ENCODE measurements around the gene UBE2J2. TPM values are rescaled to one million over a fixed set of nuclear protein-coding genes. Genes with fewer than 3 reads are reported as not detected.
A peak's percentile ranks its signal among the peaks of the same experiment; 100 is the strongest.

The UBE2J2 gene
- total RNA-seq, 2 experiments from 2014 or later = 62.4 to 63.5 TPM

DNA sequence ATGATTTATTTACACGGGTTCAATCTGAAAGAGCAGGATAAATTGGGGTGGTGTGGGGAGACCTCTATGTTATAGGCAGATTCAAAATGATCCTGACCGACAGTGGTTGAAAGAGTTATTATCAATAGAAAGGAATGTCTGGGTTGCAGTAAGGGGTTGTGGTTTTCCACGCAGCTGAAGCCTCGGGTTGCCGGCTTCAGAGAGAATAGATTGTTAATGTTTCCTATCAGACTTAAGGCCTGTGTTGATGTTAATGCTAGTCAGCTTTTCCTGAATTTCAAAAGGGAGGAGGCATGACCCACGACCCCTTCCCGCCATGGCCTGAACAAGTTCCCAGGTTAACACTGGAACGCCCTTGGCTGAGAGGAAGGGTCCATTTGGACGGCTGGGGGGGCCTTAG, 2.2 kb upstream of the UBE2J2 start:
- peak overlapping the region; percentile 20 for H3K4me3 Mint-ChIP-seq
- peaks cover 17% of the 10 kb centered on the region for H3K36me3 Mint-ChIP-seq (ENCODE audit: low read depth)
- no peaks in the 10 kb centered on the region for H3K9me3 Mint-ChIP-seq
- ChIA-PET CTCF (interaction anchor here (1.1 kb wide), 1 partner anchor 45 kb away, joined by 3 read pairs; no protein-coding TSS in a partner anchor), POLR2A (no interaction called here)
- H3K27ac Mint-ChIP-seq = no peak overlapping the region
- peaks cover 27% of the 10 kb centered on the region for H3K4me1 Mint-ChIP-seq
- no peak for DNase-seq
- no peaks in the 10 kb centered on the region for H3K27me3 Mint-ChIP-seq

DNA sequence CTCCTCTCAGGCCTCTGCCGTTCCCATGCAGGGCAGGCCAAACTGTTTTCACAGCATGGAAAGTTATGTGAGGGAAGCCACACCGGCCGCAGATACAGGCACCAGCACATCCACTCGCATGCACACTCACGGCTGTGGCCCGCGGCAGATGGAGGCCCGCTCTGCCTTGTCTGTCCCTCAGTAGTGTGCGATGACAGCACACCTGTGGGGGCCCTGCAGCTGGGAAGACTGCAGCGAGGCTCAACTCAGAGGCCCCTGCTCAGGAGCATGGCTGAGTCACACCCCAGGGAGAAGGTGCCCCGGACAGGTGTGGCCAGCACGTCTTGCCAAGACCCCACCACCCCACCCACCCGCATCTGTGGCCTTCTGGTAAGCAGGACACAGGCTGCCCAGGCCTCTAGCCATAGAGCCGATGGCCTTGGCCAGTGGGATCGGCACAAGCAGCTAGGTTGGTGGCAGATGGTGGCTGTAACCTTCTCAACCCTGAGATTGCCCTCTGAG, 1.3 kb upstream of the UBE2J2 start:
- no peak overlapping the region for H3K27ac Mint-ChIP-seq
- peaks cover 26% of the 10 kb centered on the region for H3K36me3 Mint-ChIP-seq (ENCODE audit: low read depth)
- no peak for DNase-seq
- no peaks in the 10 kb centered on the region for H3K27me3 Mint-ChIP-seq
- H3K9me3 Mint-ChIP-seq = no peaks in the 10 kb centered on the region
- H3K4me3 Mint-ChIP-seq = peak overlapping the region; percentile 63
- CTCF ChIA-PET = interaction anchor here (1.1 kb wide), 1 partner anchor 44 kb away, joined by 3 read pairs; no protein-coding TSS in a partner anchor
- peaks cover 36% of the 10 kb centered on the region for H3K4me1 Mint-ChIP-seq
- POLR2A ChIA-PET = interaction anchor here (1.2 kb wide), 1 partner anchor 113 kb away, joined by 3 read pairs; no protein-coding TSS in a partner anchor

DNA sequence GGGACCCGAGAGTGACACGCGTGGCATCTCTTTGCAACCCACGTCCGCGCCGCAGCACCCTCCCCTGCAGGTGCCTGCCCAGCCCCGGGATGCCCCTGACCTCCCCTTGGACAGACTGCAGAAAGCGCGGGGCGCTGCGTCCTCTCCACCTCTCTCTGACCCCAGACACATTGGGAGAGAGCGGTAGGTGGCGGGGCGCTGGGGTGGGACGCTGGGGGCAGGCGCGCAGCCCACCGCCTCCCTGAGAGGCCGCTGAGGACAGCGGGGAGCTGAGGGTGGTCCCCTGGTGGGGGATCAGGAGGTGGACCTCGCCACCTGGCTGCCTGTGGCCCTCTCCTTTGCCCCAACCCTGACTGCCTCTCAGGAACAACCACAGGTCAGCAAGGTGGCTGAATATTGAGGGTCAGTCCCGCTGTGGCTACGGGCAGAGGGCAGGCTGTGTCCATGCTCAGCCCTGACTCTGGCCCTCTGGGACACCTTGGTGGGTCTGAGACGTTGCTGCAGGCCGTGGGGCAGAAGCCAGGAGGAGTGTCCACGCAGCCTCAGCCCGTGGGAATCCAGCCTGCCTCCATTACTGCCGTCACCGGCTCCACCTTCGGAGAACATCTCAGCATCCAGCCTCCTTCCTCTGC, 761 bp upstream of the UBE2J2 start:
- Mint-ChIP-seq H3K9me3 (no peaks in the 10 kb centered on the region), H3K27me3 (no peaks in the 10 kb centered on the region), H3K27ac (peak overlapping the region; percentile 31), H3K36me3 (ENCODE audit: low read depth) (peaks cover 26% of the 10 kb centered on the region), H3K4me3 (peak overlapping the region; percentile 63), H3K4me1 (peaks cover 39% of the 10 kb centered on the region)
- CTCF ChIA-PET = interaction anchor here (1.4 to 1.5 kb wide), 3 partner anchors 18 to 152 kb away, joined by 4 to 8 read pairs (median 6); no protein-coding TSS in a partner anchor
- DNase-seq = no peak
- POLR2A ChIA-PET = interaction anchor here (0.9 to 1.8 kb wide), 6 partner anchors 8 to 113 kb away, joined by 3 to 16 read pairs (median 4); partner anchors contain the start of genes B3GALT6, SDF4 and TNFRSF4

DNA sequence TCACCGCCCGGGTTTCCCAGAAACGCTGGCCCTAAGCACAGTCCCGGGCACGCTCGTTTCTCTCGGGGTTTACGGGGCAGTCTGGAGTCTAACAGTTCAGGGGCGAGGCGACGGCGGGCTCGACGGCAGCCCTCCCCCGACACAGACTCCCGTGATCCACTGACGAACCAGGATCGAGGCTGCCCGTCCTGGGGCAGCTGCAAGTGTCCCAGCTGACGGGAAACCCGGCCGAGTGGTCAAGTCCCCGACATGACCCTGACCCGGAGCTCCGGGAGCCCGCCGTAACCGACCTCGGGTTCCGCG, 494 bp downstream of the UBE2J2 start:
- Mint-ChIP-seq H3K4me1 (peaks cover 39% of the 10 kb centered on the region), H3K36me3 (ENCODE audit: low read depth) (peaks cover 32% of the 10 kb centered on the region), H3K27me3 (no peaks in the 10 kb centered on the region), H3K27ac (peak overlapping the region; percentile 82), H3K4me3 (peak overlapping the region; percentile 87), H3K9me3 (no peaks in the 10 kb centered on the region)
- DNase-seq = no peak
- CTCF ChIA-PET = interaction anchor here (1.4 to 1.5 kb wide), 3 partner anchors 19 to 151 kb away, joined by 4 to 8 read pairs (median 6); no protein-coding TSS in a partner anchor
- POLR2A ChIA-PET = interaction anchor here (0.6 to 1.8 kb wide), 6 partner anchors 9 to 125 kb away, joined by 3 to 16 read pairs (median 4); partner anchors contain the start of genes B3GALT6, SDF4 and TNFRSF4

DNA sequence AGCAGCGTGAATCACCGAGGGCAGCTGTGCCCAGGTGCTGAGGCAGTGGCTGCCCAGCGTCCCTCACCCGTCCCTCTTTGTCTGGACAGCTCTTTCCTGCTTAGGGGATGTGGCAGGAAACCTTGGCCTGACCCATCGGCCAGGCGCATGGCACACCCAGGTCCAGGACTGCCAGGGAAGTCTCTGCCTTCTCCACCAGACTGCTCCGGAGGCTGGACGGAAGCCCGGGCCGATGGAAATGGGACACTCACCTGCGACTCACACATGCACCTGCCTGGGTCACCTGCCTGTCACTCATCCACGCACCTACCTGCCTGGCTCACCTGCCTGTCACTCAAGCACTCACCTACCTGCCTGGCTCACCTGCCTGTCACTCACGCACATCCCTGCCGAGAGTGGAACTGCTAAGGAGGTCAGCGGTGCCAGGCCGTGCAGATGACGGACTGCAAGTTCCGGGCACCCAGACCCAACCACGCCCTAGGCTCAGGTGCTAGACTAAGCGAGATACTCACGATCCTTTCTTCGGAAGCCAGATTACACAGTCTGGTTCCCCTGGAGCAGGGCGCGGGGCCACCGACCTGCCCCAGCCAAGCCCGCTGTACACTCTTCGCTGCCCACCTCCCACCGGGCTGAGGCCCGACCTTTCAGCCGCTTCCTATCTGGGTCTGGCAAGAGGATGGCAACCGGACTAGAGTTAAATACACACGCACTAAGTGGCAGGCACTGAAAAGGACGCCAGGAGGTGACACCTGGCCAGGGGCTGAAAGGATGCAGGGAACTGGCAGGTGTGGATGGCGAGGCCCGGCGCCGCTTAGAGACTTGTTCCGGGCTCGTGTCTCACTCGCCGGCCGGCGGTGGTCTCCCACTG, 1.1 kb downstream of the UBE2J2 start:
- Mint-ChIP-seq H3K27me3 (no peaks in the 10 kb centered on the region), H3K4me3 (peak overlapping the region; percentile 87), H3K9me3 (no peaks in the 10 kb centered on the region), H3K36me3 (ENCODE audit: low read depth) (peaks cover 35% of the 10 kb centered on the region), H3K4me1 (peaks cover 39% of the 10 kb centered on the region), H3K27ac (peak overlapping the region; percentile 82)
- CTCF ChIA-PET = interaction anchor here (0.9 to 1.4 kb wide), 2 partner anchors 41 to 213 kb away, joined by 3 to 4 read pairs; no protein-coding TSS in a partner anchor
- peak; percentile 26 for DNase-seq
- POLR2A ChIA-PET = interaction anchor here (0.6 to 2.0 kb wide), 5 partner anchors 8 to 124 kb away, joined by 3 to 16 read pairs (median 4); partner anchors contain the start of genes AURKAIP1, B3GALT6 and SDF4

DNA sequence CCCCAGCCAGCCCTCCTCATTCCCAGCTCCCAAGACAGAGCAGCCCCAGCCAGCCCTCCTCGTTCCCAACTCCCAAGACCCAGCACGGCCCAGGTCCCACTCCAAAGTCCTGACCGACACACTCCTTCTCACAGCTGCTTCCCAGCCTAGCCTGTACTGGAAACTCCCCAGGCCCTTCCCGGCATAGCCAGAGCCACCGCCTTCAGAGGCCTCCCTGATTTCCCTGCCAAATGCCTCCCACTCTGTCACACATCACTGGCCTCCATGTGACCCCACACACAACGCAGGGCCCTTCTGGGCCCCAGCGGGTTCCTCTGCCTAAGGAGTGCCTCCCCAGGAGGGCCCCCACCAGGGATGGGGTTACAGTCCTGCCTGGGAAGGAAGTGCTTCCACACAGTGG, 2.8 kb downstream of the UBE2J2 start:
- Mint-ChIP-seq H3K27me3 (no peaks in the 10 kb centered on the region), H3K4me1 (peaks cover 39% of the 10 kb centered on the region), H3K9me3 (no peaks in the 10 kb centered on the region), H3K36me3 (ENCODE audit: low read depth) (peaks cover 44% of the 10 kb centered on the region), H3K27ac (peak overlapping the region; percentile 43), H3K4me3 (peak overlapping the region; percentile 60)
- ChIA-PET POLR2A (interaction anchor here (1.2 to 2.0 kb wide), 2 partner anchors 40 to 104 kb away, joined by 4 to 5 read pairs; partner anchors contain the start of gene AURKAIP1), CTCF (interaction anchor here (1.3 to 1.4 kb wide), 2 partner anchors 19 to 149 kb away, joined by 3 to 4 read pairs; no protein-coding TSS in a partner anchor)
- no peak for DNase-seq

DNA sequence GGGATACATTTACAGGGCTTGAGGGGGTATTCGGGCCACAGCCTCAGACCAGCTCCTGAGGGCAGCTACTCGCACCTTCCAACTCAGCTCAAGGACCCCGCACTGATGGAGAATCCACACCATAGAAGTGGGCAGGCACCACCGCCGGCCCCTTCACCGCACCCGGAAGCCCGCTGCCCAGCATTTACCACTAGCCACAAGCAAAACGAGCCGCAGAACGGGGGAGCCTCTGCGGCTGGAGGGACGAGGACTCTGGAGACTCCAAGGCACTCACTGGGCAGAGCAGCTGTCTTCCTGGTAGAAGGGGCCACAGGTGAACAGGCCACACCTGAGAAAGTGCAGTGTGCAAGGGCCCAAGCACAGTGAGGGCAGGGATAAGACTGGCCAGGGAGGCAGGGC, 5.4 kb downstream of the UBE2J2 start:
- CTCF ChIA-PET = no interaction called here
- DNase-seq = no peak
- Mint-ChIP-seq H3K36me3 (ENCODE audit: low read depth) (peaks cover 51% of the 10 kb centered on the region), H3K4me1 (peaks cover 35% of the 10 kb centered on the region), H3K27ac (no peak overlapping the region), H3K9me3 (no peaks in the 10 kb centered on the region), H3K27me3 (no peaks in the 10 kb centered on the region), H3K4me3 (no peak overlapping the region)
- POLR2A ChIA-PET = no interaction called here

DNA sequence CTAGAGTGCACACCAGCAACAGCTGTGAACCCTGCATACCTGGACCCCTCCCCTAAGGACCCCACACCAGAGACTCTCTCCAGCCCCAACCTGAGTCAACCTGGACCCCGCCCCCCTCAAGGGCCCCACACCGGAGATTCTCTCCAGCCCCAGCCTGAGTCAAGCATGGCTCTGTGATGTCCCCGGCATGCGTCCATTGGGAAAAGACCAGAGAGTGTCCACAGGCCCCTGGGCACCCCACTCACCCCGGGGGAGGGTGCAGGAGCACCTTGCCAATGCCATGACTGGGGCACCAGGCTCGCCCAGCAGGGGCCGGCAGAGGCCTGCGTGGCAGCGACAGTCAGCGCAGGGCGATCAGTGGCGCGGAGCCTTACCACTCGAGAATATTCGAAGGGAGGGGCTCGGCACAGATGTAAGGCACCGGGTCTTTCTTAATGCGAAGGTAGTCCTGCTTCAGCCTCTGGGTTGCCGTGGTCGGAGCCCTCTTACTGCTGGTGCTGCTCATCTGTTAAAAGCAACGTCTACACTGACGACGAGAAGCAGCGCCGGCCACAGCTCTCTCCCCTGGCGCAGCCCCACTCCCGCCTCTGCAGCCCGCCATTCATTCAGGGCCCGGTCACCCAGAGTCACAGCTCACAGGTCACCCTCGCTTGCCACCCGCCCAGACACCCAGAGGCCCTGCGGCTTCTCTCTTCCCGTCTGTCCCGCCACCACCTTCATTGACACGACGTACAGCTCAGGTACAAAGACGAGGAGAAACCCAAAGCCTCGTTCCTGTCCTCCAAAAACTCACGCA, 6.0 kb downstream of the UBE2J2 start:
- DNase-seq = no peak
- Mint-ChIP-seq H3K36me3 (ENCODE audit: low read depth) (peaks cover 52% of the 10 kb centered on the region), H3K4me3 (no peak overlapping the region), H3K9me3 (no peaks in the 10 kb centered on the region), H3K27me3 (no peaks in the 10 kb centered on the region), H3K4me1 (peaks cover 31% of the 10 kb centered on the region), H3K27ac (no peak overlapping the region)
- ChIA-PET CTCF (no interaction called here), POLR2A (no interaction called here)

DNA sequence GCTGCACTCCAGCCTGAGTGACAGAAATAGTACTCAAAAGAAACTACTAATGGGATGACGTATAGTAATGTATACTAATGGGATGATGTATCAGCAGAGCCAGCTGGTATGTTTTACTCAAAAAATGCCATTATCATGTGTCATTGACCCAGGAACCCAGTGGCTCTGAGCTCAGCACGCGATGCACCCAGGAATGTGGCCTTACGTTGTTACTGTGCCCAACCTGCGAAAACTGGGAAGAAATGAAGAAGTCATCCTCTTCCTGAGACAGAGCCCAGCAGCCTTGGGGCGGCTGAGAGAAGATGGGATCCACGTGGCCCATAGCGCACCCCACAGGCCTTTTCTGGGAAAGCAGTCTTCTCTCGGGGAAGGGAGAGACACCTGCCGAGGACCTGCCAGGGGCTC, 8.8 kb downstream of the UBE2J2 start:
- Mint-ChIP-seq H3K4me3 (no peak overlapping the region), H3K9me3 (no peaks in the 10 kb centered on the region), H3K36me3 (ENCODE audit: low read depth) (peaks cover 48% of the 10 kb centered on the region), H3K27ac (no peak overlapping the region), H3K27me3 (no peaks in the 10 kb centered on the region), H3K4me1 (peaks cover 12% of the 10 kb centered on the region)
- POLR2A ChIA-PET = interaction anchor here (1.7 kb wide), 1 partner anchor 8 kb away, joined by 4 read pairs; the partner anchor contains the start of gene UBE2J2
- CTCF ChIA-PET = interaction anchor here (0.9 kb wide), 2 partner anchors 34 to 143 kb away, joined by 3 to 5 read pairs; no protein-coding TSS in a partner anchor
- DNase-seq = peak; percentile 36

DNA sequence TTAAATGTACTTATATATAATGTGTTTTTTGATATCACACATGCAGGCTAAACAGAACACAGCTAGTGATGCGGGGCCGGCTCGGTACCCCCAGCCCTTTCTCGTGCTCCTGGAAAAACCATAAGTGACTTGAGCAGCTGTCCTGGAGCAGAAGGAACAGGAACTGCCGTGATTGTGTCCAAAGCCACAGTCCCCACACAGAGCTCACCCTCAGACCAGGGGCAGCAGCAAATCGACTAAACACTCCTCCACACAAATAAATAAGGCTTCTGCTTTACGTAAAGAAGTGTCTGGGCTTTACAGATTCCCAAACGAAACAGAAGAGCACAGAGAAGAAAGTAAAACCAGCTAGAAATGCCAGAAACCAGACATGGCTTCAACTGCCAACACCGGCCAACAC, 9.6 kb downstream of the UBE2J2 start:
- ChIA-PET CTCF (interaction anchor here (0.9 to 1.2 kb wide), 3 partner anchors 9 to 142 kb away, joined by 3 to 5 read pairs (median 3); no protein-coding TSS in a partner anchor), POLR2A (interaction anchor here (1.7 kb wide), 1 partner anchor 9 kb away, joined by 4 read pairs; the partner anchor contains the start of gene UBE2J2)
- Mint-ChIP-seq H3K27ac (no peak overlapping the region), H3K4me1 (peaks cover 10% of the 10 kb centered on the region), H3K36me3 (ENCODE audit: low read depth) (peaks cover 55% of the 10 kb centered on the region), H3K9me3 (no peaks in the 10 kb centered on the region), H3K27me3 (no peaks in the 10 kb centered on the region), H3K4me3 (no peak overlapping the region)
- no peak for DNase-seq

DNA sequence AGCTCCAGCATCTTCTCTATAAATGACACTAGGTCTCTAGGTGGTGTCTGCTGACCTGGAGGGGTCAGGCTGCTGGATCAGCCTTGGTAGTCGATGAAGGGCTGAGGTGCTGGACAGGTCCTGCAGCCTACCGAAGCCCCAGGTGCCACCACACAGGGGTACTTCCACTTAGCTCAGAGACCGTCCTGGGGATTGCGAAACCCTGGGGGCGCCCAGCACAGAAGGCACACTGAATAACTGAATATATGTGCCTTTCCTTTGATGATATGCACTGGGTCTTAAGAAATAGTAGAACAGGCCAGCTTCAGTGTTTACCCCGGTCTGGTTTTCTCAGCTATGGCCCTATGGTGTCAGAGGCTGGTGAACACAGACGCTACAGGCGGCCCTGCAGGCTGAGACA, 10.9 kb downstream of the UBE2J2 start:
- no peak for DNase-seq
- ChIA-PET POLR2A (no interaction called here), CTCF (no interaction called here)
- no peak overlapping the region for H3K27ac Mint-ChIP-seq
- H3K9me3 Mint-ChIP-seq = no peaks in the 10 kb centered on the region
- peaks cover 10% of the 10 kb centered on the region for H3K4me1 Mint-ChIP-seq
- peaks cover 49% of the 10 kb centered on the region for H3K36me3 Mint-ChIP-seq (ENCODE audit: low read depth)
- H3K4me3 Mint-ChIP-seq = no peak overlapping the region
- H3K27me3 Mint-ChIP-seq = no peaks in the 10 kb centered on the region

DNA sequence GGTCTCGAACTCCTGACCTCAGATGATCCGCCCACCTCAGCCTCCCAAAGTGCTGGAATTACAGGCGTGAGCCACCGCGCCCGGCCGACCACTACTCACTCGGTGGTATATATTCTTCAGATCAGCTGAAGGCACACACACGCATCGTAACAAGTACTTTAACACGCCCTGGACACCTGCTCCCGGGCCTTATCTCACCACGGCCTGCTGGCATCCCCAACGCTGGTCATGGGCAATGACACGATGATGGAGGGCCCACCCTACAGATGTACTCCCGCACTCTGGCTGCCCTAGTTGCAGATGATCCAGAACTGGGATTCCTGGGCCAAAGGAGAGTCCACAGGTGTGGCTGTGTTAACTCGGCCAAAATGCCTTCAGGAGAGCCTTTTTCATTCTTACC, 11.6 kb downstream of the UBE2J2 start:
- Mint-ChIP-seq H3K36me3 (ENCODE audit: low read depth) (peaks cover 48% of the 10 kb centered on the region), H3K27me3 (no peaks in the 10 kb centered on the region), H3K9me3 (no peaks in the 10 kb centered on the region), H3K4me1 (peaks cover 13% of the 10 kb centered on the region), H3K4me3 (no peak overlapping the region), H3K27ac (no peak overlapping the region)
- no peak for DNase-seq
- CTCF ChIA-PET = interaction anchor here (0.7 to 0.8 kb wide), 2 partner anchors 17 to 200 kb away, joined by 3 read pairs; no protein-coding TSS in a partner anchor
- POLR2A ChIA-PET = interaction anchor here (1.1 to 2.1 kb wide), 2 partner anchors 11 to 33 kb away, joined by 3 to 7 read pairs; no protein-coding TSS in a partner anchor

All from activated CD4-positive, alpha-beta memory T cell treated with anti-CD3 and anti-CD28 coated beads, Interleukin-2, amount 10 ng/mL, durations not matched to agents 7 days and 5 days (primary cell).